LoVo (cell line): ENCODE data around the gene SETSIP.
A peak's percentile ranks its signal among the peaks of the same experiment; 100 is the strongest.
"Not testable (repeated sequence)": the region's sequence is repeated elsewhere in the genome, so short reads cannot be mapped to it uniquely, and the experiment has no call there.

Experiments
- DNase-seq: peaks from one replicate; pipeline ENCODE4 v3.0.0-alpha.2; 2016; ENCODE audit warnings: low spot score

Gene SETSIP

DNA sequence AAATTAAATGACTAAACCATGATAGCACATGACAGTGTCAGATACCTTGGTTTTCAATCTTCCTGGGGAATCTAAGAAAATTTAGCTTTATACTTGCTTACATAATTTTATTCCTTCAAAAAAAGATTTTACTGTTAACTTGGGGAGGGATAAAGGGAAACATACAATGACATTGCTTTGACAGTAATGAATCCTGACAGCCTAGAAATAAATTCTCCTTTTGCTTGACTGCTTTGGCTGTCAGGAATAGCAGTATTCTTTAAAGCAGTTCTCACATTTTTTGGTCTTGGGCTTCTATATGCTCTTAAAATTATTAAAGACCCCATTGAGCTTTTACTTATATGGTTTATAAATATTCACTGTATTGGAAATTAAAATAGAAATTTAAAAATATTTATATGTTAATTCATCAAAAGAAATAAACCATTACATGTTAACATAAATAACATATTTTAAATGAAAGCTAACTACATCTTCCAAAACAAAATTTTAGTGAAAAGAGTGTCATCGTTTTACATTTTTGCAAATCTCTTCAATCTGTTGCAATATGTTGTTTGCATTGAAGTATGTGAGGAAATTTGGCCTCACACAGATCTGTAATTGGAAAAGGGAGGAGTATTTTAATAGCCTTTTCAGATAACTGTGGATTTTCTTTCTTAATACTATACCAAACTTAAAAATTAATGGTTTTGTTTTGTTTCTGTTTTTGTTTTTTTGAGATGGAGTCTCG lies 29.3 kb downstream of the SETSIP start:
- DNase-seq: no peak

DNA sequence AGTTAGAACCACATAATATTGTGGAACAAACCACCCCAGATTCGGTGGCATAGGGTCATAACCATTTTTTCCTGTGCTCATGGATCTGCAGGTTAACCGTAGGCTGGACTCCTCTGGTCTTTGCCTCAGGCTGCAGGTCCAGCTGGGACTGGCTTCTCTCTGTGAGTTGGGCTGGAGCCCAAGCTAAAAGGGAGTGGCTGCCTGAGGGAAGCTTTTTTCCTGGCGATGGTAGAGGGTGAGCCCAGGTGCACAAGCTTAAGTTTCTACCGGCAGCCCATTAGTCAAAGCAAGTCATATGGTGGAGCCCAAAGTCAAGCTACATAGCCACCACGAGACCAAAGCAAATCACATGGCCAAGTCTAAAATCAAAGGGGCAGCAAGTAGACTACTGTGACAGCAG lies 31.6 kb downstream of the SETSIP start:
- DNase-seq: no peak

DNA sequence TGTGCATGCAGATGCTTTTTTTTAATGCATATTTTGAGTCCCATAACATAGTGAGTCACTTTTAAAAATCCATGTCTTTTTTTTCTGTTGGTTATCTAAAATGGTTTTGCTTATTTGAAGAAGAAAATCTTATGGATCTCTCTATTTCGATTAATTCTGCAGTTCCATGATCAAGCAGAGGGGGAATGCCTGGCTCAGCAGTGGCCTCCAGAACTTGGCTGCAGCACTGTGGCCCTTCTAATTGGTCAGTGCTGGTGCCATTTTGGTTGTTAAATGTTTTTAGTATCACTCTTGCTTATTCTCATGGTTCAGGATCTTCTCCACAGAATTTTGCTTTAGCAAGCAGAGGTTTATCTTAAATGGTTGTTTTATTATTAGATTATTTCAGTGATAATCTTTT lies 34.2 kb downstream of the SETSIP start:
- no peak for DNase-seq

DNA sequence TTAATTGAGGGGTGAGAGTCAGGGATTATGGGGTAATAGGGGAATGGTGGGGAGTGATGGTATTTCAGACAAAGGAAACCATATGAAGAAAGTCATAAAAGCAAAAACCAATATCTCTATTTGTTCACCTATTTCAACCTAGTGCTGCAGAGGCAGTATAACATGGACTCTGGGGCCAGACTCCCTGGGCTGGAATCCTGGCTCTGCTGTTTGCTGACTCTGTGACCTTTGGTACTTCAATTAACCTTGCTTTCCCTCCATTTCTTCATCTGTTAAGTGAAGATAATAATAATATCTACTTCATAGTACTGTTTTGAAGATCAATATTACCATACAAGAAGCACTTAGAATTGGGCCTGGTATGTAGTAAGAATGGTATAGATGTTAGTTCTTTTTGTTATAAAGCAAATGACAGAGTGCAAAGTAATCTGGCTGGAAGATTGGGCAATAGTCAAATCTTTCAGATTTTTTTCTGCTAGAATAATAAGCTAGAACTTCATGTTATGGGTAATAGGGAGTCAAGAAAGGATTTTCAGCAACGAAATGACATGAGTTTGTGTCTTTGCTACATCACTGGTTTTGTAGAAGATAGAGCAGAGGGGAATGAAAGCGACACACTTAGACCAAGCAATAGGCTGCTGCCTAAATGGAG lies 36.4 kb downstream of the SETSIP start:
- DNase-seq: no peak

DNA sequence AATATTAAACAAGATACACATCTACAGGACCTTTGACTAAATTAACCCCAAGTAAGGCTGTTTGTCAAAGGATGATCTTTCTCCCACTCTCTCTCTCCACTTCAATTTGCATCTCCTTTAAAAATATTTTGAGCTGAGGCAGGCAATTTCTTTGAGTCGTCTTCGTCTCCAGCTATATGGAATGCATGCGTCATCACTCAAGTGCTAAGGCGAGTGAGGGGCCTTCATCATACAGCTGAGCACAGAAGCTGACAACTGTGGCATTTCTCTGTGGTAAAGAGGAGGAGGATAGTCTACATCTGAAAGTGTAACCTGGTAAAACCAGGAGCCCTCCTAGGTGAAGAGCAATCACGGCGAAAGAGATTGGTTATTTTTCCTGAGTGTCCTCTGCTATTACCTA lies 37.8 kb downstream of the SETSIP start:
- no peak for DNase-seq

DNA sequence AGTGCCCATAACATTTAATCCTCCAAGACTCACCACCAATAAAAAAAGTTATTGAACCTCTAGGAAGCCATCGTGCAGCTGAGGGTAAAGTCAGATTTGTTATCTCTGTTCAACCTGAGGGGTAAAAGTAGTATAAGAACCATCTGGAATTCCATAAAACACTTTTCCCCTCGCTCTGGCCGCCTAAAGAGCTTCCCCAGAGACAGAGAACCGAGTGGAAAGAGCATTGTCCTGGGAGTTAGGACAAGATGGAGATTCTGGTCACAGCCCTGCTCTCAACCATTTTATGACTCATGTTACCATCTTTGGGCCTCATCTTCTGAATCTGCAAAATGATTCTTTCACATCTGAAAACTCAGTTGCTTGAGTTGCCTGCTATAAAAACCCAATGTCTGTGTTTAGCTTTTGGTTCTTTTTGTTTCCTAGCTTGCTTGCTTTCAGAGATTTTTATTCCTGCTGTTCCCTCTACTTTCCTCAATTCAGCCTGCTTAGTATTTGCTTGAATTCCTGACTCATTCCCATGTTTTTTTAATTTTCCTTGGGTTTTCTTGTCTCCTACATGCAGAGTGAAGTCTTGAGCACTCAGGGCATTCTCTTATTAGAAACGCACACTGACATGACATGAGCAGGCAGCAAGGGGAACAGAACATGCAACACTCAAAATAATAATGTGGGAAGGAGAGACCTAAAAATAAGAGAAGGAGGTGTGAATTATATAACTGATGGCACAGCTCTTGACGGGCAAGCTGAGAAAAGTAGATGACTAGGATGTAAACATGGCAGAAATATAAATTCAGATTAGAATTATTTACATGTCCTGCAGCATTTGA lies 43.7 kb downstream of the SETSIP start:
- peak; percentile 1 for DNase-seq

DNA sequence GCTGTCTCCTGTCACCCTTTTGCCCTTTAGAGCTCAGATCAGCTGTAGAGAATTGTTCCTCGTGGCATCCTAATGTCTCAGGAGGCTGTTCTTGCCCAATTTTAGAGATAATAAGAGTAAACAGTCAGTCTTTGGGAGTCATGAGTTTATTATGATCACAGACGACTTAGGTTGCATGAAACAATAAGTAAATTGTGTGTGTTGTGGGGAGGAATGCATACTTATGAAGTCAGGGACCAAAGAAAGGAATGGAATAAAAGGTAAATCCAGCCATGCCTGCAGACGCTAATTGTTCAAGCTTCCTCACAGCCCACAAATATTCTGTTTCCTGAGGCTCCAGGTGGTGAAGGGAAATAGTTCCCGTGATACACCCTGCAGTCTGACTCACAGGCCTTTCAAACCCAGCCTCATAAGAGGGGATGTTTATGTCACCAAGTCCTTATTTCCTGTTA lies 44.5 kb downstream of the SETSIP start:
- DNase-seq: peak; percentile 87

DNA sequence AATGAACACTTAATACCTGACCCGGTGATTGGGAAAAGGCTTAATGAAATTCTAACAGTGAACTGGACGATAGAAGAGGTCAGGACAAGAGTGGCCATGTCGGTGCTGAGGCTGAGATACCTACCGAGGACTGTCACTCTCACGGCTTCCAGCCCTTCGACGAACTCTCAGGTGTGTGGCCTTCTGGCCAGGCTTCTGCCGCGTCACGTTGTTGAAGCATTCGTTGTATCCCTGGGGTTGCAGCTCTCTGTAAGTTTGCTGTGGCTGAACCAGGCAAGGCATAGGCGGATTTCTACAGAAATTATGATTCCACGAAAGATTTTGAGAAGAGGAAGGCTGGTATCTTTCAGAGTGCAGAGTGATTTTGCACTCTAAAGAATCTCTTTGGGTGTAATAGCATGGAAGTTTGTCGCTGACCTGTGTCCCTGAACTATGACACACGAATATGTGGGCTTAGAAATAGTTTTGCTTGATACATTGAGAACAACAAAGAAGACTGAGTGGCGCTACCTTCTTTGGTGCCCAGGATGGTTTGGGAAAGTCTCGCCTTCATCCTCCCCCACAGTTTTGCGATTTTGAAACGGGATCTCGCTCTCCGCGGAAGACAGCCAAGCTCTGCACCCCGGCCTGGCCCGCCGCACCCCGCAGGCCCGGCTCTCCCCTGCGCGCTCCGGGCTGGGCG lies 45.8 kb downstream of the SETSIP start:
- DNase-seq: peak; percentile 2

DNA sequence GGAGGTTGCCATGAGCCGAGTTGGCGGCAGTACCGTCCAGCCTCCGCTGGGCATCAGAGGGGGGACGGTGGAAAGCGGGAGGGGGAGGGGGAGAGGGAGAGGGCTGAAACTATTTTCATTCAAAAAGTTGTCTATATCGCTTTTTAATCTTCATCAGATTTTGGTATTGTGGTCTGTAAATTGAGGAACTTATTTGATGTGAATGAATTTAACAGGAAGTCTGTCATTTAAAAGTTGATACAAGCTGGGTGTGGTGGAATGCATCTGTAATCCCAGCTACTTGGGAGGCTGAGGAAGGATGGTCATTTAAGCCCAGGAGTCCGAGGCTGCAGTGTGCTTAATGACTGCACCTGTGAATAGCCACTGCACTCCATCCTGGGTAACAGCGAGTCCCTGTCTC lies 48.4 kb downstream of the SETSIP start:
- no peak for DNase-seq

DNA sequence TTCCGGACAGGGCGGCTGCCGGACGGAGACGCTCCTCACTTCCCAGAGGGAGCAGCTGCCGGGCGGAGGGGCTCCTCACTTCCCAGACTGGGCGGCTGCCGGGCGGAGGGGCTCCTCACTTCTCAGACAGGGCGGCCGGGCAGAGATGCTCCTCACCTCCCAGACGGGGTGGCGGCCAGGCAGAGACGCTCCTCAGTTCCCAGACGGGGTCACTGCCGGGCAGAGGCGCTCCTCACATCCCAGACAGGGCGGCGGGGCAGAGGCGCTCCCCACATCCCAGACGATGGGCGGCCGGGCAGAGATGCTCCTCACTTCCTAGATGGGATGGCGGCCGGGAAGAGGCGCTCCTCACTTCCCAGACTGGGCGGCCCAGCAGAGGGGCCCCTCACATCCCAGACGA lies 49.2 kb downstream of the SETSIP start:
- DNase-seq: not testable (repeated sequence)
